Muscle of leg (tissue), 11 donors: ENCODE measurements around the gene UROD. TPM values are rescaled to one million over a fixed set of nuclear protein-coding genes. Genes with fewer than 3 reads are reported as not detected.
A peak's percentile ranks its signal among the peaks of the same experiment; 100 is the strongest.
"Not testable (repeated sequence)": the region's sequence is repeated elsewhere in the genome, so short reads cannot be mapped to it uniquely, and the experiment has no call there.

Experiments used
- DNase-seq: peaks from one replicate; pipeline ENCODE4 v3.0.0; 2013
- H3K27ac ChIP-seq: one replicate; pipeline ENCODE4 v1.5.1; 2013; ENCODE audit warnings: mild to moderate bottlenecking, low read length, control low read depth
- H3K27me3 ChIP-seq: one replicate; pipeline ENCODE4 v1.6.1; 2013; ENCODE audit warnings: low read length; ENCODE audit not compliant: control insufficient read depth, insufficient read depth
- H3K36me3 ChIP-seq: one replicate; pipeline ENCODE4 v1.6.1; 2013; ENCODE audit warnings: low read length; ENCODE audit not compliant: control insufficient read depth, insufficient read depth
- H3K4me1 ChIP-seq: one replicate; pipeline ENCODE4 v1.6.1; 2013; ENCODE audit warnings: low read length; ENCODE audit not compliant: control insufficient read depth, insufficient read depth
- H3K4me3 ChIP-seq: one replicate; pipeline ENCODE4 v1.5.1; 2013; ENCODE audit warnings: low read length, control low read depth
- H3K9me3 ChIP-seq: replicated peaks from 2 replicates; pipeline ENCODE4 v1.6.1; 2013; ENCODE audit warnings: low read depth, low read length; ENCODE audit not compliant: control insufficient read depth
- WGBS: methylation state at CpG from one replicate; pipeline ENCODE4 v1.1.5; 2013; ENCODE audit warnings: missing lambda C conversion rate; ENCODE audit not compliant: insufficient coverage; 5-methylcytosine and 5-hydroxymethylcytosine counted together
- polyA plus RNA-seq, 8 donors: library from polyadenylated mRNA; unstranded; fragments of 120-200 nt; gene quantifications; one replicate each; pipeline versions ENCODE4 v1.2.1 to v1.2.3, GENCODE V29; 2013; ENCODE audit warnings: inconsistent platforms in 1 of 8, low replicate concordance in 1 of 8; ENCODE audit not compliant: insufficient read length in 8 of 8, insufficient read depth in 1 of 8
- total RNA-seq: library from RNA; stranded (reverse); fragments of 120-200 nt; gene quantifications from one replicate; pipeline ENCODE4 v1.2.4, GENCODE V29; 2013

UROD gene
- total and polyA plus RNA-seq, 9 donors = 79.9 to 96.8 (median 87.7) TPM

DNA sequence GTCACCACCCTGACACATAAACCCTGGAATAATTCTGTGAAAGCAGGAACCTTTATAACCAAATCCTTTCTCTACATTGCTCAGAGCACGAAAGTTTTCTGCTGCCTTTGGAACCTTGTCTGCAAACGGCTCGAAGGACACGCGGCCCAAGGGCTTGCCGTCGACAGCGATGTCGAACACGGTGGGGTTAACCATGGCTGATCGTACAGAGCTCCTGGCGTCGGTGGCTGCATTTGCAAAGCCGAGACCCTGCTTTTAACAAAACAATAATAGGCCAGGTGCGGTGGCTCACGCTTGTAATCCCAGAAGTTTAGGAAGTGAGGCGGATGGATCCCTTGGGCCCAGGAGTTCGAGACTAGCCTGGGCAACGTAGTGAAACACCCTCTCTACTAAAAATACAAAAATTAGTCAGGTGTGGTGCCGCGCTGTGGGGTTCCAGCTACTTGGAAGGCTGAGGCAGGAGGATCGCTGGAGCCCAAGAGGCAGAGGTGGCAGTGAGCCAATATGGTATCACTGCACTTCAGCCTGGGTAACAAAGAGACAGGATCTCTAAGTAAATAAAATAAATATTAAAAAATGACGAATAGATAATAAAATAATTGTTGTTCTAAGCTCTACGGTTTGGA lies 23.4 kb upstream of the UROD start:
- Histone ChIP-seq H3K9me3 (no peaks in the 10 kb centered on the region), H3K27me3 (no peaks in the 10 kb centered on the region), H3K36me3 (no peaks in the 10 kb centered on the region), H3K4me1 (peaks cover 13% of the 10 kb centered on the region), H3K4me3 (no peak overlapping the region), H3K27ac (no peak overlapping the region)
- WGBS = 85% methylated on average over 16 of the region's 24 CpGs
- DNase-seq = no peak

- Histone ChIP-seq H3K27ac (no peak overlapping the region), H3K4me3 (no peak overlapping the region), H3K27me3 (no peaks in the 10 kb centered on the region), H3K4me1 (no peaks in the 10 kb centered on the region), H3K36me3 (no peaks in the 10 kb centered on the region), H3K9me3 (no peaks in the 10 kb centered on the region)
- DNase-seq = peak; percentile 74
- WGBS = 57% methylated on average over 4 of the region's 7 CpGs
Observed at GRCh38 chr1:44994309-44994898, 17.6 kb upstream of the UROD start.

- Histone ChIP-seq H3K36me3 (no peaks in the 10 kb centered on the region), H3K9me3 (no peaks in the 10 kb centered on the region), H3K27me3 (no peaks in the 10 kb centered on the region), H3K4me3 (no peak overlapping the region), H3K4me1 (no peaks in the 10 kb centered on the region), H3K27ac (no peak overlapping the region)
- no peak for DNase-seq
- WGBS = 90% methylated on average over 5 of the region's 7 CpGs
Observed at GRCh38 chr1:44995467-44996238, 16.4 kb upstream of the UROD start.

DNA sequence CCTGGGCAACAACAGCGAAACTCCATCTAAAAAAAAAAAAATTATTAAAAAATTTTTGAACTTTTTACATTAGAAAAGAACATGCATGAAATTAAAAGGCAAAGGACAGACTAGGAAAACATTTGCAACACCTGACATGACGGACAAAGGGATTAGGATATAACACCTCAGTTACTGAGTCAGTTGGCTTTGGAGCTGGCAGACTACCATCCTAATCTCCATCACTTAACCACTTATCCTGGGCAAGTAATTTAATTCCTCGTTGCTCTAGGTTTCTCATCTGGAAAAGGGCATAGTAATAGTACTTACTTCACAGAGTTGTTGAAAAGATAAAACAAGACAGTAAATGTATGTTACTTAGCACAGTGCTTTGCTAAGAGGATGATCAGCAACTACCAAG lies 12.8 kb upstream of the UROD start:
- H3K27me3 ChIP-seq = no peaks in the 10 kb centered on the region
- 60% methylated on average over 1 of the region's 3 CpGs for WGBS
- peaks cover 23% of the 10 kb centered on the region for H3K36me3 ChIP-seq

GRCh38 chr1:45001011-45001481 lies 11.0 kb upstream of the UROD start:
- H3K4me3 ChIP-seq = no peak overlapping the region
- WGBS = 60% methylated on average over 5 of the region's 7 CpGs
- H3K36me3 ChIP-seq = peaks cover 41% of the 10 kb centered on the region
- H3K27ac ChIP-seq = no peak overlapping the region
- no peaks in the 10 kb centered on the region for H3K4me1 ChIP-seq
- no peaks in the 10 kb centered on the region for H3K9me3 ChIP-seq
- DNase-seq = no peak
- H3K27me3 ChIP-seq = no peaks in the 10 kb centered on the region

More for the DNA sequence above, 12.8 kb upstream of the UROD start:
- no peak for DNase-seq
- no peaks in the 10 kb centered on the region for H3K4me1 ChIP-seq
- H3K27ac ChIP-seq = no peak overlapping the region
- H3K9me3 ChIP-seq = no peaks in the 10 kb centered on the region
- H3K4me3 ChIP-seq = no peak overlapping the region

- H3K9me3 ChIP-seq, H3K4me1 ChIP-seq, H3K27ac ChIP-seq, H3K4me3 ChIP-seq, DNase-seq, H3K27me3 ChIP-seq: not testable (repeated sequence)
- H3K36me3 ChIP-seq = peaks cover 44% of the 10 kb centered on the region
- 67% methylated on average over 3 of the region's 8 CpGs for WGBS
Observed at GRCh38 chr1:45001576-45001975, 10.5 kb upstream of the UROD start.

DNA sequence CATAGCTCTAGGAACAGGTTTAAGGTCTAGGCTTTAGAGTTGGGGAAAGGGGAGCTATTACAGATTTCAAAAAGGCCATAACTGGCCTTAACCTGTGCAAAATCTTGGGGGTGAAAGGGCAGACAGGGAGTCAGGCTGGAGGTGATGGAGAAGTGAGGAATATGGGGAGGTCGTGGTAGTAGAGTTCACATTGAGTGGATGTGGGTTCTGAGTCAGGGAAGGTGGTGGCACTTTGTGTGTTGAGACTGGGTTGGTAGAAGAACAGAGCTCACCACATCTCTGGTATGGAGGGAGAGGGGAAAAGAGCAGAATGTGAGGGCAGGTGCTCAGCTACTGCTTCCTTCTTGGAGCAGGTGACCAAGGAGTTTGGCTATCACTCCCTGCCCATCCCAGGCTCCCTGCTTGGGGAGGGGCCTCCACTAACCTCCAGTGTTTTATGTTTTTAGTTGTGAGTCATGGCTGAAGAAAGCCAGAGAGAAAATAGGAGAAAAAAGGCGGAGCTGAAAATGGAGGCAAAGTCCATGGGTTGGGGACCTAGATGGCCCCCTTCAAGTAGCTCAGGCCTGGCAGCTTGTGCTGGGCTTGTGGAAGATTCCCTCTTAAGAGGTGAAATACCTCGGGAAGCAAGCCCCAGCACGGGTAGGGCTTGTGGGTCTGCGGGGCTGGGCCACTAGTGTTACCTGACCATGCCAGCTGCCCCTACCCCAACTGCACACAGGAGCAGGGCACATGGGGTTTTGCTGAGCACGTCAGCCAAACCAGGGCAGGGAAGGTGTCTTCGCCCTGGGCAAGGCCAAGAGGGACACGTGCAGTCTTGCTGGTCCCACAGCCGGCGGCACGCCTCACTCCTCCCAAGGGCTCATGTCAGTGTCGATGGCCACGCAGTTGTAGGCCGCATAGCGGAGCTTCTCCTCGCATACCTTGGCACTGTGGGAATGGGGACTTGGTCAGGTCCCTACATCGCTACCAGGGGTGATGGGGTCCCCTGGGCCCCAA lies 9.1 kb upstream of the UROD start:
- H3K27me3 ChIP-seq = no peaks in the 10 kb centered on the region
- no peak overlapping the region for H3K4me3 ChIP-seq
- DNase-seq = no peak
- H3K9me3 ChIP-seq = no peaks in the 10 kb centered on the region
- WGBS = 97% methylated on average over 14 of the region's 17 CpGs
- no peaks in the 10 kb centered on the region for H3K4me1 ChIP-seq
- no peak overlapping the region for H3K27ac ChIP-seq
- H3K36me3 ChIP-seq = peaks cover 58% of the 10 kb centered on the region

- no peak overlapping the region for H3K4me3 ChIP-seq
- WGBS = 84% methylated on average over 5 of the region's 14 CpGs
- DNase-seq = no peak
- no peaks in the 10 kb centered on the region for H3K9me3 ChIP-seq
- H3K27me3 ChIP-seq = no peaks in the 10 kb centered on the region
- H3K27ac ChIP-seq = no peak overlapping the region
- H3K36me3 ChIP-seq = peaks cover 66% of the 10 kb centered on the region
- H3K4me1 ChIP-seq = no peaks in the 10 kb centered on the region
Observed at GRCh38 chr1:45003741-45004140, 8.3 kb upstream of the UROD start.

DNA sequence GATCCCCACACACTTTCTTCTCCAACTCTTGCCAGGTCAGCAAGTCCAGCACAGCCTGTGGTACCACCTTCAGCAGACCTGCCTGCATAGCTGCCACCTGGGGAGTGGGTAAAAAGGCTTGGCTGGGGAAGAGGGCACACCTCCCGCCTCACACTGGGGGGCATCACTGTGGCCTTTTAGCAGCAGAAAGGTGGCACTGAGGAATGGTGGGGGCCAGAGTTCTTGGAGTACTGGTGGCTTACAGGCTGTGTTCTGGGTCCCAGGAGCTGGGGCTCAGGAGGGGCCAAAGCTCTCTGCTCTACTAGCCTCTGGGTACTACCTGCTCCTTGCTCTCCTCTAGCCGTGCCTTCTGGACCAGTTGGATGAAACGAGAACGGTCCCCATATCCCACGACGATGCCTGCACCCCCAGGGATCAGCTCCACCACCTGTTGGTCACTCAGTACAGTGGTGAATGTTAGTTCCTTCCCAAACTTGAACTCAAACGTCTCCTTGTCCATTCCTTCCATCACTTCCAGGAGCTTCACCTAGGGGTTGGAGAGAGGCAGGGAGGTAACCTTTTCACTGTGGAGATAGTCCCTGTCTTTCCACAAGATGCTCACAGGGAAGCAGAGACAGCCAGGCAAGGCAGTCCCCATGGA lies 7.7 kb upstream of the UROD start:
- Histone ChIP-seq H3K4me1 (peaks cover under 1% of the 10 kb centered on the region), H3K27ac (no peak overlapping the region), H3K27me3 (no peaks in the 10 kb centered on the region), H3K9me3 (no peaks in the 10 kb centered on the region), H3K4me3 (no peak overlapping the region), H3K36me3 (peaks cover 73% of the 10 kb centered on the region)
- 90% methylated on average over 2 of the region's 7 CpGs for WGBS
- DNase-seq = no peak
